HG03103 (cell line): Measurements from ENCODE around the gene WDFY3.
"Not testable (repeated sequence)": the region's sequence is repeated elsewhere in the genome, so short reads cannot be mapped to it uniquely, and the experiment has no call there.

Experiments used
- ATAC-seq: cut with Tn5 transposase; IDR thresholded peaks from one replicate; pipeline ENCODE4 v1.9.1; 2021; ENCODE audit warnings: low read depth; ENCODE audit not compliant: unreplicated experiment

Gene WDFY3

DNA sequence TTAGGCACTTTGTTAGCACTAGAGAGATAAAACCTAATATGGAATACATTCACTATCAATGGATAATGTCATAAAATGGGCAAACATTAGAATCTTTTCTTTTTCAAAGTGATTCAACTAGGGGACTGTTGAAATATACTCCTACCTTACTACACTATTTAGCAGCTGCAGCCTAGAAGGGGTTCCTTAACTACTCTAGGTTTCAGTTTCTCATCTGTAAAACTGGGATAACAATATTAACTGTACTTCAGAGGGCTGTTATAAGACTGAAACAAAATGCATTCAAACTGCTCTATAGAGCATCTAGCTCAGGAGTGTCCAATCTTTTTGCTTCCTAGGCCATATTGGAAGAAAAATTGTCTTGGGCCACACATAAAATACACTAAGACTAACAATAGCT is 236.1 kb downstream of the WDFY3 start:
- ATAC-seq = no peak

- no peak for ATAC-seq
These were observed 239.0 kb downstream of the WDFY3 start for GRCh38 chr4:84727491-84727890.

DNA sequence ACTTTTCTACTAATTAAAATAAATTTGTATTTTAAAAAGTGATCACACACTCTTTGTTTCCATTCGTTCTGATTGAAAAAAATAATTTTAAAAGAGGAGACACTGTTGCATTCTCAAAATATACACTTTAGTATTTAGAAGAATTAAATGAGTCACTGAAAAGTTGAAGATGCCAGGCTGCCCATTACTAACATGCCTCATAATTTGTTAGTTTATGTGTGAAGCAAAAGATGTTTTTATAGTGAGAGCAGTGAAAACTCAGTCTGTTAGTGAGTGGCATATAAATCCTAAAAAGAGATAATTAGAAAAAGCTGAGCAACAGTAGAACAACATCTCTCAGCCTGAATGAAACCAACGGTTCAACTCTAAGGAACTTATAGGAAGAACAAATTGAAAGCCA is 240.1 kb downstream of the WDFY3 start:
- ATAC-seq = no peak

GRCh38 chr4:84722720-84723119 is 243.8 kb downstream of the WDFY3 start:
- no peak for ATAC-seq

DNA sequence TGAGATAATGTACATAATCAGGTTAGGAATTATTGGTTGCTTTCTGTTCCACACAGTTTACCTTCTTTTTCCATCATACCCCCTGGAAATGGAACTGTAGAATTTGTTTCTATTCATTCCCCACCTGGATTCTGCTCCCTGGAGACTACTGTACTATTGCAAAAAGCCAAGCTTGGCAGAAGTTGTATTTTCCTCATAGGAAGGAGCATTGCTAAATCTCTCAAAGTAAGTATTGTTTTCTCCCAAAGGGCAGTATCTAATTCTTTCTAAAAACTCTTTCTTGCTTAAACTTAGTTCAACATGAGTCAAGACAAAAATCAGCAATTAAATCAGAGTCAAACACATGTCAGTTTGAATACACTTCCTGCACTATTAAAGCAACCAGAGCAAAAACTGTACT is 247.4 kb downstream of the WDFY3 start:
- ATAC-seq = no peak

DNA sequence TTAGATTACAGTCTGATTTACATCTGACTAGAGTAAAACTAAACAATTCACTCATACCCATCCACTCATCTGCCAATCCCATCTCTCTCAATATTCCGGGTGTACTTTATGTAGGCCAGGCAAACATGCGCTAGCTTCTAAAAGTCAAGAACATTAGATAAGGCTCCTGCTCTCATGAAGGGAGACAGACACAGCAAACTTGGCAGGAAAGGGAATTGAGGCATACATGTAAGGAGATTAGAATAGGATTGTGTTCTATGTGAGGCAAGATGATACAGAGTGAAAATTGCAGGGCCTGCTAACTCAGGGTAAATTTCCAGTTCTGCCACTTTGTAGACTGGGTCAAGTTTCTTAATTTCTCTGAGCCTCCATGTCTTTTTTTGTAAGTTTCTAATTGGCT is 247.8 kb downstream of the WDFY3 start:
- no peak for ATAC-seq

GRCh38 chr4:84710548-84710947 is 255.9 kb downstream of the WDFY3 start:
- no peak for ATAC-seq

DNA sequence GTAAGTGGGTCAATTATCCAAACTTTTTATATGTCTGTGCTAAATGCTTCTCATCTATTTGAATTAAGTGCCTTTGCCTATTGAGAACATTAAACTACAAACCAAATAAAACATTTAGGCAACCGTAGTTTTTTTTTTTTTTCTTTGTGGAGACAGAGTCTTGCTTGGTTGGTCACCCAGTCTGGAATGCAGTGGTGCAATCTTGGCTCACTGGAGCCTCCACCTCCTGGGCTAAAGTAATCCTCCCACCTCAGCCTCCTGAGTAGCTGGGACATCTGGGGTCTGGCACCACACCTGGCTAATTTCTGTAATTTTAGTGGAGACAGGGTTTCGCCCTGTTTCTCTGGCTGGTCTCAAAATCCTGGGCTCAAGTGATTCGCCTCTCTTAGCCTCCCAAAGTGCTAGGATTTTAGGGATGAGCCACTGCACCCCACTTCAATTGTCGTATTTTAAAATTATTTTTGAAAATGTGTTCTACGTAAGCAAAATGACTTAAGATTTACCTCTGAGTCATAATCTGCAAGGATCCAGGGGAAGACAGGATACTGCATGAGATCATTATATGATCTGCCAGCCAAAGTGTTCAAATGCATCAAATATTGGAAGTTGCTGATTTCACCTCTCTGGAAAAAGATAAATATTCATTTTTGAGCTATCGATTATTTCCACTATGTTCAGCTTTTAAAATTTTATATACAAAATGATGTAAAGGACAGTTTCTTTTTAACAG is 257.9 kb downstream of the WDFY3 start:
- ATAC-seq = no peak

DNA sequence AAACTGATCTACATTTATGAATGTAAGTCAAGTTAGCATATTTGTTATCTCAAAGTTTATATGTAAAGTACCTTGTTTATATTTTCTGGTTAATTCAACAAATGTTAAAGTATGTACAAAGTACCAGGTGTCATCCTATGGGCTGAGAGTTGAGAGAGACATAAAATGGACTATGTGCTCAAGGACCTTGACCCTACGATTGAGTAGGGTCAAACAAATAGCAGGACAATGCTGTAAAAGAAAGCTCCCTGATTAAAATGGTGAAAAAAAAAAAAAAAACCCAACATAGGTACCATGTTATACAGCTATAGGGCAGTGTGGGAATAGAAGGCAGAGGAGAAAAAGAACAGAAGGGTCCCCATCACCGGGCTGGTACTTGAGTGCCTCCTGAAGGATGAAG is 260.2 kb downstream of the WDFY3 start:
- no peak for ATAC-seq

GRCh38 chr4:84699001-84699671 is 267.4 kb downstream of the WDFY3 start:
- no peak for ATAC-seq

GRCh38 chr4:84697615-84698201 is 268.8 kb downstream of the WDFY3 start:
- ATAC-seq = no peak

DNA sequence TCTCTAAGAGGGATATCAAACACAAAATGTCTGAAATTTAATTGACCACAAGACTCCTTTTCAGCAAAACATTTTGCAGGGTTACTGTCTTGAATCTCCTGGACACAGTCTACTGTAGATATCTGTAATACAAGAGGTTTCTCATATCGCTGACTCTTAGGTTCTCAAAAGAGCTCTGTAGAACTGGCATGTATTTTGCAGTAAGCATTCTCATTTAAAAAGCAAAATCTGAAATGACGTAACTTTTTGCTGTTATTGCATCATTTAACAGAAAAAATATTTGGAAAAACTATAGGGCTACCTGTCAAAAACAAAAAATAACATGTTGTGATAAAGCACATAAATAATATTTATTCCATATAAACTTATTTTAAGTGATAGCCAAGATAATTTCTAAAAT is 269.3 kb downstream of the WDFY3 start:
- no peak for ATAC-seq

- no peak for ATAC-seq
These were observed 274.7 kb downstream of the WDFY3 start for GRCh38 chr4:84691800-84692199.

DNA sequence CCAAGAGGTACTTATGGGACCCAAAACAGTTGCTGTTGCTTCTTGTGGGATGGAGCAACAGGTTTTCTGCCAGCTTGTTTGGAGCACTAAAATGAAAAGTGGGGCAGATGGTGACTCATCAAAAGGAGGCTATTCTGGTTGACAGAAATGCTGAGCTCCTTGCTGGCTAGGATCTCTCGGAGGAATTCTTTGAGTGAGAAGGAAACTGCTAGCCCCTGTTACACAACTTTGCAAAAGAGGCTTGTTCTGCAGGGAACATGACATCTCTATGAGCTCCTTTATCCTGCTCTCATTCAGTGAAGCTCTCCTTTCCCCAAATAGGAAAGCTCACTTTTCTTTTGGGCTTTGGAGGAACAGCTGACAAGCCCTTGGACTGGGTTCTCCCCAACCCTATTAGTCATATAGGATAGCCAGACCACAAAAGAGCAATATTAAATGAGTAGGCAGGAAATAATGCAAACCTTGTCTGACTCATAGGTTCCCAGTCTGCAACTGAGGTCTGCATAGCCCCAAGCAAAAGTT is 275.3 kb downstream of the WDFY3 start:
- no peak for ATAC-seq

GRCh38 chr4:84690481-84690880 is 276.0 kb downstream of the WDFY3 start:
- no peak for ATAC-seq

DNA sequence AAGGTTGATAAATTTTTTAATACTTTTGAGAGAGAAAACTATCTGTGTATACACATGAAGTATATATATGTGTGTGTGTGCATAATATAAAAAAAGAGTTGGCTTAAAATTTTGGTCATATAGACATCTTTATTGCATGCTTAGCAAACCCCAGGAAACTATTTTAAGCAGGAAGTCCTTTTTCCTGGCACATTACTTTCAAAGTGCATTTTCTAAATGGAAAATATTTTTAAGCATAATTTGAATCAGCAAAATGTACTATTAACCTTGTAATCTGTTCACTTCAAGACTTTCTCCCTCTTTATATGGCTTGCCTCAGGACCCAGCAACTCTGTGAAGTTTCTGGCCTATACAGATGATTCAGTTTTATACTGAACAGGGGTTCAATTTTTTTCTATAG is 277.3 kb downstream of the WDFY3 start:
- ATAC-seq = no peak

- ATAC-seq = no peak
These were observed 277.9 kb downstream of the WDFY3 start for GRCh38 chr4:84688605-84689004.

- no peak for ATAC-seq
These were observed 281.4 kb downstream of the WDFY3 start for GRCh38 chr4:84685105-84685504.

GRCh38 chr4:84684361-84684760 is 282.1 kb downstream of the WDFY3 start:
- ATAC-seq = no peak

- ATAC-seq = no peak
These were observed 283.2 kb downstream of the WDFY3 start for GRCh38 chr4:84683064-84683850.

DNA sequence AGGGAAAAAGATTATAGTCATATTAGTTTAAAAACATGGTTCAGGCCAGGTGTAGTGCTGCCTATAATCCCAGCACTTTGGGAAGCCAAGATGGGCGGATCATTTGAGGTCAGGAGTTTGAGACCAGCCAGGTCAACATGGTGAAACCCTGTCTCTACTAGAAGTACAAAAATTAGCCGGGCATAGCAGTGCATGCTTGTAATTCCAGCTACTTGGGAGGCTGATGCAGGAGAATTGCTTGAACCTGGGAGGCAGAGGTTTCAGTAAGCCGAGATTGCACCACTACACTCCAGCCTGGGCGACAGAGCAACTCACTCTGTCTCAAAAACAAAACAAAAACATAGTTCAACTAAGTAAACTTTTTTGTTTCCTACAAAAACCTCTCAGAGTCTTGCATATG is 283.8 kb downstream of the WDFY3 start:
- ATAC-seq = not testable (repeated sequence)
